OCI-LY3 (cell line): ENCODE data around the gene RFTN1.

Source experiments
- CTCF ChIP-seq: fragments of 200-600, 300-600 bp; sonication (generic); IDR thresholded peaks from 2 replicates; pipeline ENCODE4 v1.5.1; 2014; ENCODE audit warnings: antibody characterized with exemption, low read length, low read depth
- EZH2phosphoT487 ChIP-seq: fragments of 200-600 bp; shearing (Covaris generic); IDR thresholded peaks from 2 replicates; pipeline ENCODE4 v1.6.1; 2018; ENCODE audit warnings: antibody characterized with exemption, mixed run types, low read depth

- TF ChIP-seq CTCF (no peak), EZH2phosphoT487 (no peak)
Measured at GRCh38 chr3:16412192-16412800, 101.2 kb downstream of the RFTN1 start.
